HFF-Myc (cell line): ENCODE data around the gene RBM18.

ENCODE experiments used
- DNase-seq: peaks from one replicate; pipeline ENCODE4 v3.0.0-alpha.2; 2011; ENCODE audit warnings: low read depth; ENCODE audit errors: extremely low read depth
- H3K4me3 ChIP-seq: replicated peaks from 2 replicates; pipeline ENCODE4 v1.5.1; 2011; ENCODE audit warnings: low read depth, mild to moderate bottlenecking, control low read depth, low read length
- TF ChIP-seq, protein P1 (sequence below): IDR thresholded peaks from 2 replicates; pipeline ENCODE4 v1.5.1; 2012; ENCODE audit warnings: mild to moderate bottlenecking, low read depth, low read length, control low read depth; ENCODE audit errors: missing control alignments

The RBM18 gene

DNA sequence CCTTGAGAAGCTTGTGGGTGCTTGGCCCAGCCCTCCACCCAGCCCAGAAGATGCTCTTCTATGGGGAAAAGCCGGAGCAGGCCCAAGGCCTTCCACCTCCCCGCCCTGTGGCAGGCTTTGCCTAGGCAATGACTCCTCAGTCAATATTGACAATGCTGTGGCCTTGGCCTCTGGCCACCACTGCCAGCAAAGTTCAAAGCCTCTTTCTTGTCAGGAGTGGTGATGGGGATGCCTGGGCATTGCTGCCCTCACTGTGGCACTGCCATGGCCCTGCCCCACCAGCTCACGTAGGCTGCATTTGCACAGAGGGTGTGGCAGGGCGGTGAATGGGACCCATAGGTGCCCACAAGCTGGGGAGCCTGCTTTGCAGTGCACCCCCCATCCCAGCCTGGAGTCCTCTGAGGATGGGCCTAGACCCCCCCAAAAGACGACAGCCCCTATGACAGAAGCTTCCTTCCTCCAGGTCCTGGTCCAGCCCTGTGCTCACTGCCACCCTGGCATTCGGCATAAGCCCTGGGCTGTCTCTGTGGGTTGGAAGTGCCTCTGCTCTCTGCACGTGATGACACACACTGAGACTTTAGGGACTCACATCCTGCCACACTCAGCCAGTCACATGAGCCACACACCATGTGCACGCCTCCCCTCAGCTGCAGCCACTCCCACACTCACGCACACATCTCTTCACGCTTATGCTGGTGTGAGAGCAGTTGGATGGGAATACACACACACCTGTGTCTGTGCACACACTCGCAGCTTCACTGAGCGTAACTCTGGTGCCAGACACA lies 73.9 kb downstream of the RBM18 start:
- TF ChIP-seq, protein P1, sequence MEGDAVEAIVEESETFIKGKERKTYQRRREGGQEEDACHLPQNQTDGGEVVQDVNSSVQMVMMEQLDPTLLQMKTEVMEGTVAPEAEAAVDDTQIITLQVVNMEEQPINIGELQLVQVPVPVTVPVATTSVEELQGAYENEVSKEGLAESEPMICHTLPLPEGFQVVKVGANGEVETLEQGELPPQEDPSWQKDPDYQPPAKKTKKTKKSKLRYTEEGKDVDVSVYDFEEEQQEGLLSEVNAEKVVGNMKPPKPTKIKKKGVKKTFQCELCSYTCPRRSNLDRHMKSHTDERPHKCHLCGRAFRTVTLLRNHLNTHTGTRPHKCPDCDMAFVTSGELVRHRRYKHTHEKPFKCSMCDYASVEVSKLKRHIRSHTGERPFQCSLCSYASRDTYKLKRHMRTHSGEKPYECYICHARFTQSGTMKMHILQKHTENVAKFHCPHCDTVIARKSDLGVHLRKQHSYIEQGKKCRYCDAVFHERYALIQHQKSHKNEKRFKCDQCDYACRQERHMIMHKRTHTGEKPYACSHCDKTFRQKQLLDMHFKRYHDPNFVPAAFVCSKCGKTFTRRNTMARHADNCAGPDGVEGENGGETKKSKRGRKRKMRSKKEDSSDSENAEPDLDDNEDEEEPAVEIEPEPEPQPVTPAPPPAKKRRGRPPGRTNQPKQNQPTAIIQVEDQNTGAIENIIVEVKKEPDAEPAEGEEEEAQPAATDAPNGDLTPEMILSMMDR = no peak
- DNase-seq = no peak

DNA sequence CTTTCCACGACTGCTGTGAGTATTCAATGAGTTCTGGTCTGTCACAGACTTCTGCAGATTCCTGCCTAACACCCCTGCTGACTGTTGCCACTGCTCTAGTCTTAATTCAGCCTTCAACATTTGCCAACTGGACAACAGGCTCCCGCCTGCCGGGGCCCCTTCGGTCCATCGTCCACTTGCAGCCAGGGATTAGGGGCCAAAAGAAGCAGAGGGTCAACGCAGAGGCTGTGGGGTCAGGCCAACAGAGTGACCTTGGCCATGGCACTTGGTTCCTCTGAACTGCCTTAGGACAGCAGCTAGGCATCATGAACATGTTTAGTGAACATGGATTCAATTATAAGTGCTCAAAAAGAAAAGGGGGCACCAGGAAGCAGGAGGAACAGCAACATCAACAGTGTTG lies 76.3 kb downstream of the RBM18 start:
- TF ChIP-seq, protein P1 = no peak
- no peak overlapping the region for H3K4me3 ChIP-seq
- DNase-seq = no peak

More for the DNA sequence above, 73.9 kb downstream of the RBM18 start:
- no peak overlapping the region for H3K4me3 ChIP-seq
